ENCODE data around the gene SSNA1.

DNA sequence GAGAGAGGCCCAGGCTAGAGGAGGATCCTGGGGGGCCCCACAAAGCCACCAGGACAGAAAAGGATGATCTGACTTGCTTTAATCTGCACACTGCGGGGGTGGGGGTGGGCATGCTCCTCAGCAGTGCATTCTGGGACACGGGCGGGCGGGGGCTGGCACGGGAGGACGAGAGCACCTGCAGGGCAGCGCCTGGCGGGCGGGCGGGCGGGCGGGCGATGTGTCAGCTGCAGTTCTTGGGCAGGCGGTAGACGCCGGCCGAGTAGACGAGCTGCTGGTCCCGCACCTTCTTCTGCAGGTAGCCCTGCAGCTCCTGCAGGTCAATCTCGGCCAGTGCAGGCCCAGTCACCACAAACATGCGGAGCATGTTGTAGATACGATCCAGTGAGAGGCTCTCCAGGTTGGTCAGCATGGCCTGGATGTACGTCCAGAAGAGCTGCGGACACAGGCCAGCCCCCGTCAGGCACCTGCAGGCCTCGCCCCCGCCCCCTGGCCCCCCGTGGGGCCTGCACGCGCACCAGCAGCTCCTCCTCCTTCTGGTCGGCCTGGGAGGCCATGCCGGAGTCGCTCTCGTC is 13.7 kb upstream of the SSNA1 start:
- TF ChIP-seq, protein P1, sequence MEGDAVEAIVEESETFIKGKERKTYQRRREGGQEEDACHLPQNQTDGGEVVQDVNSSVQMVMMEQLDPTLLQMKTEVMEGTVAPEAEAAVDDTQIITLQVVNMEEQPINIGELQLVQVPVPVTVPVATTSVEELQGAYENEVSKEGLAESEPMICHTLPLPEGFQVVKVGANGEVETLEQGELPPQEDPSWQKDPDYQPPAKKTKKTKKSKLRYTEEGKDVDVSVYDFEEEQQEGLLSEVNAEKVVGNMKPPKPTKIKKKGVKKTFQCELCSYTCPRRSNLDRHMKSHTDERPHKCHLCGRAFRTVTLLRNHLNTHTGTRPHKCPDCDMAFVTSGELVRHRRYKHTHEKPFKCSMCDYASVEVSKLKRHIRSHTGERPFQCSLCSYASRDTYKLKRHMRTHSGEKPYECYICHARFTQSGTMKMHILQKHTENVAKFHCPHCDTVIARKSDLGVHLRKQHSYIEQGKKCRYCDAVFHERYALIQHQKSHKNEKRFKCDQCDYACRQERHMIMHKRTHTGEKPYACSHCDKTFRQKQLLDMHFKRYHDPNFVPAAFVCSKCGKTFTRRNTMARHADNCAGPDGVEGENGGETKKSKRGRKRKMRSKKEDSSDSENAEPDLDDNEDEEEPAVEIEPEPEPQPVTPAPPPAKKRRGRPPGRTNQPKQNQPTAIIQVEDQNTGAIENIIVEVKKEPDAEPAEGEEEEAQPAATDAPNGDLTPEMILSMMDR (IDR thresholded peaks at IDR 0.05), result no peak
- TF ChIP-seq POLR2A (IDR thresholded peaks at IDR 0.05), result no peak

Measured in thyroid gland (tissue), 4 donors.